Measurements from ENCODE around the gene SMIM8.
A peak's percentile ranks its signal among the peaks of the same experiment; 100 is the strongest.
"Not testable (repeated sequence)": the region's sequence is repeated elsewhere in the genome, so short reads cannot be mapped to it uniquely, and the experiment has no call there.

Gene SMIM8

GRCh38 chr6:87282743-87283142 lies 39.6 kb upstream of the SMIM8 start:
- no peak for TF ChIP-seq CTCF (IDR thresholded peaks at IDR 0.05; ENCODE audit: low read depth, low read length, missing control alignments)
- in situ Hi-C loops (cut with HindIII; ENCODE audit: low sequenced_read_pairs): no loop called here
- no peak for DNase-seq (ENCODE audit: low read depth)
- no peak overlapping the region for H3K4me3 ChIP-seq (ENCODE audit: low read depth, low read length)

- no peak for TF ChIP-seq CTCF (IDR thresholded peaks at IDR 0.05; ENCODE audit: low read depth, low read length, missing control alignments)
- no peak for DNase-seq (ENCODE audit: low read depth)
- in situ Hi-C loops (cut with HindIII; ENCODE audit: low sequenced_read_pairs): no loop called here
- H3K4me3 ChIP-seq (ENCODE audit: low read depth, low read length): no peak overlapping the region
Observed at GRCh38 chr6:87283461-87283860, 38.9 kb upstream of the SMIM8 start.

- DNase-seq (ENCODE audit: low read depth): no peak
- in situ Hi-C loops (cut with HindIII; ENCODE audit: low sequenced_read_pairs): no loop called here
- H3K4me3 ChIP-seq (ENCODE audit: low read depth, low read length): no peak overlapping the region
- no peak for TF ChIP-seq CTCF (IDR thresholded peaks at IDR 0.05; ENCODE audit: low read depth, low read length, missing control alignments)
Observed at GRCh38 chr6:87287251-87287650, 35.1 kb upstream of the SMIM8 start.

GRCh38 chr6:87289571-87289970 lies 32.8 kb upstream of the SMIM8 start:
- no peak for DNase-seq (ENCODE audit: low read depth)
- in situ Hi-C loops (cut with HindIII; ENCODE audit: low sequenced_read_pairs): no loop called here
- no peak overlapping the region for H3K4me3 ChIP-seq (ENCODE audit: low read depth, low read length)
- no peak for TF ChIP-seq CTCF (IDR thresholded peaks at IDR 0.05; ENCODE audit: low read depth, low read length, missing control alignments)

GRCh38 chr6:87291883-87292282 lies 30.5 kb upstream of the SMIM8 start:
- DNase-seq (ENCODE audit: low read depth): peak; percentile 22
- no peak for TF ChIP-seq CTCF (IDR thresholded peaks at IDR 0.05; ENCODE audit: low read depth, low read length, missing control alignments)
- H3K4me3 ChIP-seq (ENCODE audit: low read depth, low read length): no peak overlapping the region
- in situ Hi-C loops (cut with HindIII; ENCODE audit: low sequenced_read_pairs): no loop called here

GRCh38 chr6:87293526-87293925 lies 28.9 kb upstream of the SMIM8 start:
- DNase-seq (ENCODE audit: low read depth): no peak
- H3K4me3 ChIP-seq (ENCODE audit: low read depth, low read length): no peak overlapping the region
- TF ChIP-seq CTCF (IDR thresholded peaks at IDR 0.05; ENCODE audit: low read depth, low read length, missing control alignments): no peak
- in situ Hi-C loops (cut with HindIII; ENCODE audit: low sequenced_read_pairs): no loop called here

- in situ Hi-C loops (cut with HindIII; ENCODE audit: low sequenced_read_pairs): no loop called here
- no peak for TF ChIP-seq CTCF (IDR thresholded peaks at IDR 0.05; ENCODE audit: low read depth, low read length, missing control alignments)
- no peak overlapping the region for H3K4me3 ChIP-seq (ENCODE audit: low read depth, low read length)
- peak; percentile 15 for DNase-seq (ENCODE audit: low read depth)
Observed at GRCh38 chr6:87297119-87297518, 25.3 kb upstream of the SMIM8 start.

- H3K4me3 ChIP-seq (ENCODE audit: low read depth, low read length); in situ Hi-C loops (cut with HindIII; ENCODE audit: low sequenced_read_pairs); DNase-seq (ENCODE audit: low read depth): not testable (repeated sequence)
Observed at GRCh38 chr6:87301277-87301676, 21.1 kb upstream of the SMIM8 start.
